K562 (cell line): ENCODE measurements around the gene PPIH. TPM values are rescaled to one million over a fixed set of nuclear protein-coding genes. Genes with fewer than 3 reads are reported as not detected.

Experiments used
- ATAC-seq: fragments of 200-7000 bp; cut with Tn5 transposase; 3 replicates; pipeline ENCODE4 v1.9.1; 2020; ENCODE audit warnings: moderate library complexity
- BruUV-seq: library from RNA; stranded (reverse); fragments of 400-500 nt; replicated peaks from 2 replicates; lab custom pipeline; 2021; lab: Mats Ljungman, UMichigan
- CTCF ChIA-PET: fragments of 300-600 bp; formaldehyde crosslinking; extraction: SDS; loops from one replicate; lab custom pipeline; 2021; ENCODE audit warnings: low intra/inter-chr PET ratio; lab: Yijun Ruan, JAX
- POLR2A ChIA-PET: fragments of 300-600, 350-650 bp; sonication (Branson Sonifier 250); formaldehyde crosslinking; extraction: SDS; loops from one replicate; lab custom pipeline; 2021; ENCODE audit warnings: antibody characterized with exemption, inconsistent platforms; lab: Yijun Ruan, JAX
- DNase-seq, 4 experiments: peaks; one replicate each; pipeline versions ENCODE4 v3.0.0 to v3.0.0-alpha.2; 2011 to 2018; ENCODE audit warnings: low spot score in 3 of 4, mixed read lengths in 3 of 4; ENCODE audit errors: extremely low read depth in 1 of 4
- FAIRE-seq: peaks from 2 replicates; lab custom pipeline; 2011; peaks lifted over from hg19 to GRCh38; lab: Jason Lieb, UNC
- H2AFZ ChIP-seq: 2 replicates; pipeline ENCODE4 v1.6.0; 2011; ENCODE audit warnings: low read depth, low read length, control low read depth, inconsistent platforms
- H3K27ac ChIP-seq: fragments of 200-600 bp; 3 replicates; pipeline ENCODE4 v1.8.0; 2011; ENCODE audit warnings: low read depth, mild to moderate bottlenecking, control low read depth, inconsistent platforms, low read length, moderate library complexity, mixed read lengths; ENCODE audit errors: extremely low read depth
- H3K27me3 ChIP-seq, 2 experiments: fragments of 300-600 bp in 1 of 2; 2 replicates in 1 of 2; 3 replicates in 1 of 2; pipeline versions ENCODE4 v1.6.0 to v1.8.0; 2011; ENCODE audit warnings: inconsistent platforms in 2 of 2, low read length in 2 of 2, mild to moderate bottlenecking in 1 of 2, mixed read lengths in 1 of 2, moderate library complexity in 1 of 2; ENCODE audit not compliant: control insufficient read depth in 2 of 2, insufficient read depth in 2 of 2
- H3K36me3 ChIP-seq: fragments of 300-600 bp; 3 replicates; pipeline ENCODE4 v1.8.0; 2011; ENCODE audit warnings: mild to moderate bottlenecking, low read length, inconsistent platforms; ENCODE audit not compliant: control insufficient read depth, insufficient read depth
- H3K4me1 ChIP-seq, 2 experiments: fragments of 200-600 bp in 1 of 2; replicated peaks in 1 of 2; 2 replicates in 1 of 2; 3 replicates in 1 of 2; pipeline versions ENCODE4 v1.5.1 to v1.8.0; 2011; ENCODE audit warnings: inconsistent platforms in 2 of 2, low read length in 2 of 2, mild to moderate bottlenecking in 1 of 2, mixed read lengths in 1 of 2, moderate library complexity in 1 of 2; ENCODE audit not compliant: control insufficient read depth in 2 of 2, insufficient read depth in 2 of 2
- H3K4me2 ChIP-seq: 2 replicates; pipeline ENCODE4 v1.6.1; 2011; ENCODE audit warnings: low read length, control low read depth, inconsistent platforms, mixed read lengths; ENCODE audit not compliant: insufficient read depth
- H3K4me3 ChIP-seq: fragments of 200-600 bp; sonication (generic), shearing (Covaris generic); 2 replicates; pipeline ENCODE4 v1.5.1; 2016; ENCODE audit warnings: control low read depth, inconsistent platforms
- H3K79me2 ChIP-seq: fragments of 200-600 bp; 3 replicates; pipeline ENCODE4 v1.8.0; 2011; ENCODE audit warnings: low read length, inconsistent platforms; ENCODE audit not compliant: control insufficient read depth, insufficient read depth
- H3K9ac ChIP-seq, 2 experiments: 2 replicates each; pipeline versions ENCODE4 v1.6.0 to v1.6.1; 2011; ENCODE audit warnings: low read depth in 2 of 2, low read length in 2 of 2, control low read depth in 1 of 2, inconsistent platforms in 1 of 2, mild to moderate bottlenecking in 1 of 2, mixed read lengths in 1 of 2; ENCODE audit not compliant: insufficient read depth in 1 of 2
- H3K9me1 ChIP-seq: one replicate; pipeline ENCODE4 v1.6.0; 2011; ENCODE audit warnings: inconsistent platforms, mild to moderate bottlenecking, low read length, moderate library complexity; ENCODE audit not compliant: control insufficient read depth, insufficient read depth
- H3K9me3 ChIP-seq: replicated peaks from 2 replicates; pipeline ENCODE4 v1.5.1; 2011; ENCODE audit warnings: low read depth, low read length, inconsistent platforms; ENCODE audit not compliant: control insufficient read depth, insufficient read depth
- H4K20me1 ChIP-seq: replicated peaks from 2 replicates; pipeline ENCODE4 v1.6.1; 2011; ENCODE audit warnings: low read length, inconsistent platforms, mixed read lengths; ENCODE audit not compliant: control insufficient read depth, insufficient read depth
- CEBPB ChIP-seq: fragments of 450-650 bp; IDR thresholded peaks from 2 replicates; pipeline ENCODE4 v1.6.1; 2016; ENCODE audit warnings: missing genetic modification characterization, missing compliant biosample characterization
- TGIF2 ChIP-seq: sonication (generic); formaldehyde crosslinking; IDR thresholded peaks from 2 replicates; pipeline ENCODE4 v1.8.1; 2022; ENCODE audit warnings: mild to moderate bottlenecking, missing genetic modification reagents, moderate library complexity
- WGBS: fragments of 100-300 bp; shearing (Covaris generic); methylation state at CpG from one replicate; pipeline ENCODE4 v1.1.6; 2016; ENCODE audit warnings: low coverage, mixed read lengths; ENCODE audit not compliant: insufficient coverage; ENCODE audit errors: missing lambda C conversion rate; 5-methylcytosine and 5-hydroxymethylcytosine counted together
- in situ Hi-C: fragments of 300-500 bp; cut with MboI; formaldehyde crosslinking; loops from 4 replicates; pipeline ENCODE4 v1.15.0; 2018; ENCODE audit warnings: inconsistent platforms, mixed read lengths
- intact Hi-C: fragments of 100-400 bp; cut with micrococcal nuclease; formaldehyde crosslinking; loops from 2 replicates; pipeline ENCODE4 v1.14.2; 2022
- polyA plus RNA-seq, 8 experiments: library from polyadenylated mRNA; depleted of rRNA in 4 of 8; stranded (reverse) in 5 of 8; unstranded in 3 of 8; fragments of >200 nt; fragmentation: Nextera tagmentation in 2 of 8; fragmentation: Illumina TruSeq in 1 of 8; extraction: Ambion mirVana in 2 of 8; extraction: Trizol in 1 of 8; gene quantifications; 2 replicates each; pipeline versions ENCODE4 v1.2.1 to v1.2.3, GENCODE V29; 2011 to 2014; ENCODE audit warnings: inconsistent platforms in 1 of 8, missing spikeins in 1 of 8
- total RNA-seq, 7 experiments: library from RNA; depleted of rRNA in 6 of 7; stranded (reverse); fragments of >200 nt in 6 of 7; fragmentation: Illumina TruSeq in 2 of 7; extraction: Trizol in 2 of 7; gene quantifications; 2 replicates each; pipeline versions ENCODE4 v1.2.1 to v1.2.3, GENCODE V29; 2011 to 2021; ENCODE audit warnings: low replicate concordance in 1 of 7
- TF ChIP-seq, protein P1 (sequence below): fragments of 450-650 bp; formaldehyde crosslinking; conservative IDR thresholded peaks from 2 replicates; pipeline ENCODE4 v1.4.0; 2022; ENCODE audit warnings: mild to moderate bottlenecking, missing genetic modification characterization

The PPIH gene
- total and polyA plus RNA-seq, 9 of the 15 experiments (the other 6 are each of a cell fraction or from before 2014, with no cell fraction given): 197 to 470 (median 277) TPM

DNA sequence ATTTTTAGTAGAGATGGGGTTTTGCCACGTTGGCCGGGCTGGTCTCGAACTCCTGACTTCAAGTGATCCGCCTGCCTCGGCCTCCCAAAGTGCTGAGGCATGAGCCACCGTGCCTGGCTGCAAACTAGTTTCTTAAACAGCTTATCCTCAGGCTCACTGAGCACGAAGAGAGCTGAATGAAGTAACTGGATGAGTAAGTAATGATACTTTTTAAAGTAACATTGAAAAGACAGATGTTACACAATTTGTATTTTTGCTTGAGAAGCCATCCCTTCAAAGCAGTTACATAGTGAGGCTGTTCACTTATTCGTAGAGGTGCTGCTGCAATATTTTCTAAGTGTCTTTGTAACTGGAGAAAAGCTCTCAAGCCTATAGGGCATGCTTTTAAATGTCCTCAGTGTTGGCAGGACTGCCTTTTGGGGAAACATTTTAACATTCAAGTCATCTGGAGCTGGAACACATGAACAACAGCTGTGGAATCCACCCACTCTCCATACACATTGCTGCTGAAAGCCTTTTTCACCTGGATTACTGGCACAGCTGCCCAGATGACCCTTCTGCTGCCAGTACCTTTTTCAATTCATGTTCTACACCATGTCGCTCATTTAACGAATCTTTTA, 21.3 kb downstream of the PPIH start:
- FAIRE-seq (no peak), ATAC-seq (no peak)
- POLR2A ChIA-PET: interaction anchor here (1.2 to 8.0 kb wide), 4 partner anchors 9 to 21 kb away, joined by 3 to 72 read pairs (median 36); partner anchors contain the start of gene PPIH
- Histone ChIP-seq H3K36me3 (peaks cover 46% of the 10 kb centered on the region), H3K9me3 (no peaks in the 10 kb centered on the region), H3K4me1 (peaks cover 3 to 14% of the 10 kb centered on the region in 2 experiments; a peak in 3 of 5 replicates), H3K4me2 (peak overlapping the region; percentile 96), H3K27ac (peak overlapping the region; percentile 20; the same call in 1 of the 3 replicates), H3K27me3 (no peaks in the 10 kb centered on the region), H3K9me1 (no peaks in the 10 kb centered on the region), H4K20me1 (peaks cover 13% of the 10 kb centered on the region), H3K9ac (peak overlapping the region in 1 of 2 experiments; percentile 99; a peak in 2 of 4 replicates)
- intact Hi-C loops: no loop called here
- in situ Hi-C loops: no loop called here
- CTCF ChIA-PET: no interaction called here
- WGBS: 76% methylated on average over 10 of the region's 10 CpGs
- TF ChIP-seq CEBPB (tag): peak; percentile 17; the same call in 1 of the 2 replicates
- 0 out of 2 replicates have a peak, but pooled peaks have one; percentile 34 for TF ChIP-seq TGIF2 (CRISPR knock-in tag)
- TF ChIP-seq, protein P1, sequence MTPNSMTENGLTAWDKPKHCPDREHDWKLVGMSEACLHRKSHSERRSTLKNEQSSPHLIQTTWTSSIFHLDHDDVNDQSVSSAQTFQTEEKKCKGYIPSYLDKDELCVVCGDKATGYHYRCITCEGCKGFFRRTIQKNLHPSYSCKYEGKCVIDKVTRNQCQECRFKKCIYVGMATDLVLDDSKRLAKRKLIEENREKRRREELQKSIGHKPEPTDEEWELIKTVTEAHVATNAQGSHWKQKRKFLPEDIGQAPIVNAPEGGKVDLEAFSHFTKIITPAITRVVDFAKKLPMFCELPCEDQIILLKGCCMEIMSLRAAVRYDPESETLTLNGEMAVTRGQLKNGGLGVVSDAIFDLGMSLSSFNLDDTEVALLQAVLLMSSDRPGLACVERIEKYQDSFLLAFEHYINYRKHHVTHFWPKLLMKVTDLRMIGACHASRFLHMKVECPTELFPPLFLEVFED (CRISPR knock-in tag): no peak
- TF ChIP-seq, all 486 proteins: peak for 2
- DNase-seq: no peak
- Histone ChIP-seq H3K79me2 (peaks cover 46% of the 10 kb centered on the region), H3K4me3 (peak overlapping the region; percentile 77), H2AFZ (no peak overlapping the region)
- BruUV-seq: no TSS peak
